Gastrocnemius medialis (tissue), 4 donors: ENCODE results near the gene ROBO1.

Experiments used
- CTCF ChIP-seq, 5 experiments: fragments of 450-650 bp in 3 of 5; fragments of 200-600 bp in 2 of 5; sonication (generic) in 2 of 5; IDR thresholded peaks in 4 of 5; conservative IDR thresholded peaks in 1 of 5; 1 replicate in 4 of 5; 2 replicates in 1 of 5; pipeline ENCODE4 v1.5.1; 2016 to 2019; ENCODE audit warnings: antibody characterized with exemption in 5 of 5, mild to moderate bottlenecking in 3 of 5, moderate library complexity in 3 of 5
- POLR2A ChIP-seq, 2 donors: fragments of 450-650 bp; IDR thresholded peaks; one replicate each; pipeline ENCODE4 v1.6.1; 2017; ENCODE audit warnings: antibody characterized with exemption in 2 of 2, mild to moderate bottlenecking in 2 of 2, moderate library complexity in 2 of 2

GRCh38 chr3:79255292-79255691 is 512.5 kb downstream of the ROBO1 start:
- TF ChIP-seq CTCF (IDR thresholded peaks at IDR 0.05 in 4 of 5, conservative IDR thresholded peaks at IDR 0.05 in 1 of 5), result no peak
- TF ChIP-seq POLR2A (IDR thresholded peaks at IDR 0.05), result no peak
